ENCODE results near the gene PJA2.

- TF ChIP-seq GATA2 (IDR thresholded peaks at IDR 0.05; ENCODE audit: low read depth, low read length) (no peak), GATA3 (IDR thresholded peaks at IDR 0.05; ENCODE audit: low read depth, low read length) (no peak)
Observed at GRCh38 chr5:109359642-109360041, 50.1 kb downstream of the PJA2 start.

Data from SH-SY5Y (cell line).